ENCODE measurements around the gene VPS25.
A peak's percentile ranks its signal among the peaks of the same experiment; 100 is the strongest.

The VPS25 gene

DNA sequence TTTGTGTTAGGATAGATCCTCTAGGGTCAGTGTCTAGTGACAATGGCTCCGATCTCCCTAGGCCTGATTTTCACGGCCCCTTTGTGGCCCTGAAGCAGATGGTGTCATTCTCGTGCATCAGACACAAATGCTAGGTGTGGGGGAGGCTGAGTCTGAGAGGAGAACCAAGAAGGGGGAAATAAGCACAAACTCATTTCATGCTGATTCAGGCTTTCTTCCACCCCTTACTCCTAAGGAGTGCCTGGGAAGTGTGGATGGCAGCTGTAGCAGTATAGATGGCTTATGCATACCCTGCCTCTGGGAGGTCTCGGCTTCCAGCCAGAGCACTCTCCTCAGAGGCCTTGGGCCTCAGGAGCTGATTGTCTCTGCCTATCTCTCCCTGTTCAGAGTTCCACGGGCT lies 5.3 kb downstream of the VPS25 start:
- DNase-seq (ENCODE audit: low spot score in 2 of 2) (no peak), ATAC-seq (replicated peaks; ENCODE audit: extremely low read depth, poor library complexity, severe bottlenecking) (no peak)
- H3K27me3 Mint-ChIP-seq, result peaks cover 34% of the 10 kb centered on the region
- H3K4me3 Mint-ChIP-seq, result no peak overlapping the region
- peaks cover 38% of the 10 kb centered on the region for H3K36me3 Mint-ChIP-seq (ENCODE audit: insufficient read depth)
- no peak overlapping the region for H3K27ac Mint-ChIP-seq (ENCODE audit: low read depth)
- H3K9me3 Mint-ChIP-seq, result no peaks in the 10 kb centered on the region
- H3K4me1 Mint-ChIP-seq, result peaks cover 28% of the 10 kb centered on the region

DNA sequence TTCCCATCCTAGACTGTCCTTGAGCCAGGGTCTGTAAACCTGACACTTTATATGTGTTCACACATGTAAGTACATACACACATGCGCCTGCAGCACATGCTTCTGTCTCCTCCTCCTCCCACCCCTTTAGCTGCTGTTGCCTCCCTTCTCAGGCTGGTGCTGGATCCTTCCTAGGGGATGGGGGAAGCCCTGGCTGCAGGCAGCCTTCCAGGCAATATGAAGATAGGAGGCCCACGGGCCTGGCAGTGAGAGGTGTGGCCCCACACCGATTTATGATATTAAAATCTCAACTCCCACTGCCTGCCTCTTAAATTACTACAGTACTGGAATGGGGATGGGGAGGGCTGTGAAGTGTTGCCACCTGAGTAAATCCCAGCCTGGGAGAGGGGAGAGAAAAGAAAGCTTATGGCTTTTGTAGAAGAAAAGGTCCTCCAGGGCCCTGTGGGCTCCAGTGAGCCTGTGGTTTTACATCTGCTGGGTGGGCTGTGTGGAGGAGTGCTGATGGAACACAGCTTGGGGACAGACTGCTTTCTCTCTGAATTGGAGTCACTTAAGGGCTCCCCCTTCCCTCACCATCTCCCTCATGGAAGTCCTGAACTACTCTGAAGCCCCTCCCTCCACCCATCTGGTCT lies 6.2 kb downstream of the VPS25 start:
- Mint-ChIP-seq H3K27me3 (peaks cover 42% of the 10 kb centered on the region), H3K27ac (ENCODE audit: low read depth) (no peak overlapping the region), H3K9me3 (no peaks in the 10 kb centered on the region), H3K4me1 (peaks cover 21% of the 10 kb centered on the region), H3K36me3 (ENCODE audit: insufficient read depth) (peaks cover 33% of the 10 kb centered on the region), H3K4me3 (no peak overlapping the region)
- no peak for DNase-seq (ENCODE audit: low spot score in 2 of 2)
- ATAC-seq (replicated peaks; ENCODE audit: extremely low read depth, poor library complexity, severe bottlenecking), result no peak

DNA sequence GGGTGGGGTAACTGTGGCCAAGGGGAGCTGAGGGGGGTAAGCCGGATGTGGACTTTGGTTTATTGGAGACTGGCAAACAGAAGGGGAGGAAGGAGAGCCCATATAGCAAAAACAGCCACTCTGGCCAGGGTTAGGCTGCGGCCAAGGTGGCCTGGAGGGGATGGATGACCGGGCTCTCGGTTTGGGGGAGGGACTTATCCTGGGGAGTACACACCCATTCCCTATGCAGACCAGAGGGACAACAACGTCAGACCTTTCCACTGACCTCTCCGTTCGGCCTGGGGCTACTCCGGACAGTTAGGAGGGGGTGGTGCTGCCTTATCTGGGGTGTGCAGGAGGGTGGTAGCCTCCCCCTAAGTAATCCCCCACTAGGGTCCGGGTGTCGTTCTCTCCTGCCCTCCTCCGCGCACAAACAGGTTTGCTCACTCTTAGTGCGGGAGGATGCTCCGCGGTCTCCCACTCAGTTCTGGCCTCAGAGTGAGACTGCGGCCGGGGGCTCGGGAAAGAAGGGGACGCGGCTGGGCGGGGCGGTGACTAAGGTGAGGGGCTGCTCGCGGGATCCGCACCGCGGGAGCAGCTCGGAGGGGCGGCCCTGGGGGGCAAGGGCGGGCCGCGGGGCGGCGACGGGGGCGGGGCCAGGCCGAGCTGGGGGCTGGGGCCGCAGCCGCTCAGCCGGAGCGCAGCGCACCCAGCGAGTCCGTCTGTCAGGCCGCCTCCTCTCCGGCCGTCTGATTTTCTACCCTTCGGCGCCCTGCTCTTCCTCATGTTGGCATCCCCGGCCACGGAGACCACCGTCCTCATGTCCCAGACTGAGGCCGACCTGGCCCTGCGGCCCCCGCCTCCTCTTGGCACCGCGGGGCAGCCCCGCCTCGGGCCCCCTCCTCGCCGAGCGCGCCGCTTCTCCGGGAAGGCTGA lies 6.9 kb downstream of the VPS25 start, which contains the start of gene WNK4:
Gene WNK4, plus strand, starts transcription at position 675 of the 915 bp plus-strand sequence. Its CDS starts 89 bp downstream, at position 764.
- ATAC-seq (replicated peaks; ENCODE audit: extremely low read depth, poor library complexity, severe bottlenecking), result no peak
- Mint-ChIP-seq H3K4me3 (no peak within 1 kb of the TSS), H3K9me3 (no peaks in the 10 kb centered on the region), H3K36me3 (ENCODE audit: insufficient read depth) (peaks cover 31% of the 10 kb centered on the region), H3K27ac (ENCODE audit: low read depth) (no peak within 1 kb of the TSS), H3K27me3 (peaks cover 50% of the 10 kb centered on the region), H3K4me1 (peaks cover 26% of the 10 kb centered on the region)
- no peak for DNase-seq (ENCODE audit: low spot score in 2 of 2)

DNA sequence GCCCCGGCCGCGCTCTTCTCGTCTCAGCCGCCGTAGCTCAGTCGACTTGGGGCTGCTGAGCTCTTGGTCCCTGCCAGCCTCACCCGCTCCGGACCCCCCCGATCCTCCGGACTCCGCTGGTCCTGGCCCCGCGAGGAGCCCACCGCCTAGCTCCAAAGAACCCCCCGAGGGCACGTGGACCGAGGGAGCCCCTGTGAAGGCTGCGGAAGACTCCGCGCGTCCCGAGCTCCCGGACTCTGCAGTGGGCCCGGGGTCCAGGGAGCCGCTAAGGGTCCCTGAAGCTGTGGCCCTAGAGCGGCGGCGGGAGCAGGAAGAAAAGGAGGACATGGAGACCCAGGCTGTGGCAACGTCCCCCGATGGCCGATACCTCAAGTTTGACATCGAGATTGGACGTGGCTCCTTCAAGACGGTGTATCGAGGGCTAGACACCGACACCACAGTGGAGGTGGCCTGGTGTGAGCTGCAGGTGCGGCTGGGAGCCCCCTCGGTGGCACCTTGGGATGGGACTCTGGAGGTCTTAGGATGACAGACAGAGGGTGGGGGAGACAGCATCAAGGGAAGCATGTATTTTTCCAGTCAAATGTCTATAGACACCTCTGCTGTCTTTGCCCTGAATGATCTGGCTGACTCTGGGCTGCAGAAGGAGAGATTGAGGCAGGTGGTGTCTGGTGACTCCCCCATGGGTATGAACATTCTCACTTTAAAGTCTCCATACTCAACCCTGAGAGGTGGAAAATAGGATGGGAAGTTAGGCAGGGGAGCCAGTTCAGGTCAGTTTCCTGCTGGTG lies 7.8 kb downstream of the VPS25 start:
- Mint-ChIP-seq H3K36me3 (ENCODE audit: insufficient read depth) (peaks cover 26% of the 10 kb centered on the region), H3K4me3 (no peak overlapping the region), H3K4me1 (peaks cover 32% of the 10 kb centered on the region), H3K27ac (ENCODE audit: low read depth) (no peak overlapping the region), H3K27me3 (peaks cover 58% of the 10 kb centered on the region), H3K9me3 (no peaks in the 10 kb centered on the region)
- no peak for DNase-seq (ENCODE audit: low spot score in 2 of 2)
- ATAC-seq (replicated peaks; ENCODE audit: extremely low read depth, poor library complexity, severe bottlenecking), result no peak

DNA sequence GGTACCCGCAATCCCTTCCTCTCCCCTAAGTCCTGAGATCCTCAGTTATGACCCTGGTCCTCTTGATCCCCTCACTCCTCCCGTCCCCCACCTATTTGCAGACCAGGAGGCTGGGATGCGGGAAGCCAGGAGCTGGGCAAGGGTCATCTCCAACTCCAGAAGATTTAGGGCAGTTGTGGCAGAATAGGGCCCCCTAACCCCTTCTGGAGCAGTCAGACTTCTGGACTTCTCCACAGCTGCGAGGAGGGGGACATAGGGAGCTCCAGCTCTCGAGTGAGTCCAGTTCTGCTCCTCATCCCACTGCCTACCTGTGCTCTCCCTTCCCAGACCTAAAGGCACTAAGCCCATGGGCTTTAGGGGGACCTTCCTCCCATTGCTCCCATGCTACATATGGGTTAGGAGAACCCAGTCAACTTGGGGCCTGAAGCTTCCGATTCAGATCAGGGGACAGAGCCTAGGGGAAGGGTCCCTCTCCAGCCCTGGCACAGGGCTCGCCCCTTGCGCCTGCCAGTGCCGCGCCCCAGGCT lies 8.5 kb downstream of the VPS25 start:
- H3K4me1 Mint-ChIP-seq, result peaks cover 32% of the 10 kb centered on the region
- no peak for ATAC-seq (replicated peaks; ENCODE audit: extremely low read depth, poor library complexity, severe bottlenecking)

DNA sequence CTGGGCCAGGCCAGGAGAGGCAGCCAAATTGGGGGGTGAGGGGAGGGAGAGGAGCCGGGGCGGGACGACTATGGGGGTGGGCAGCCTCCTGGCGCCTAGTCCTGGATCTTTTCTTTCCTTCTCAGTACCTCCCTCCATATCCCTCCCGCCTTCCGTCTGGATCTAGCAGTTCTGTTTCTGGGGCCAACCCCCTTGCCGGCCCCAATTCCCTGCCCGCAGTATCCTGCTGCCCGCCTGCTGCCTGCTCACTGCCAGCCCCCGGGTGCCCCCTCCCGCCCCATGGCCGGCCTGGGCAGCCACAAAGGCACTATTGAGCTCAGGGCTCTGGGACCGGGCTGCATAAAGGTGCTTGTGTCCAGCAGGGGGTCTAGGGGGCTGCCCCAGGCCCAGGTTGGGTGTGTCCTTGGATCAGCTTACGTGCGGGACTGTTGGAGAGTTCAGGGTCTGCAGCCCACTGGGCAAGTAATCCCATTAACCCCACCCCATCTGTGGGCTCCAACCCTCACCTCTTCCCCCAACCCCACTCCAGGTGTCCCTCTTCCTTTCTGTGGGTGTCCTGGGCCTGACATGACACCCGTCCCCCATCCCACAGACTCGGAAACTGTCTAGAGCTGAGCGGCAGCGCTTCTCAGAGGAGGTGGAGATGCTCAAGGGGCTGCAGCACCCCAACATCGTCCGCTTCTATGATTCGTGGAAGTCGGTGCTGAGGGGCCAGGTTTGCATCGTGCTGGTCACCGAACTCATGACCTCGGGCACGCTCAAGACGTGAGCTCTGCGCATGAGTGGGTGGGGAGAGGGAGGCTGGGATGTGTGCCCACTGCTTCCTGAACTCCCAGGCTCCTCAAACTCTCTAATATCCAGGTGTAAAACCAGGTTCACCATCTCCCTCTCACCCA lies 9.2 kb downstream of the VPS25 start:
- H3K4me3 Mint-ChIP-seq, result no peak overlapping the region
- peaks cover 32% of the 10 kb centered on the region for H3K4me1 Mint-ChIP-seq
- ATAC-seq (replicated peaks; ENCODE audit: extremely low read depth, poor library complexity, severe bottlenecking) (no peak), DNase-seq (ENCODE audit: low spot score in 2 of 2) (no peak)
- no peaks in the 10 kb centered on the region for H3K9me3 Mint-ChIP-seq
- H3K27me3 Mint-ChIP-seq, result peaks cover 70% of the 10 kb centered on the region
- H3K36me3 Mint-ChIP-seq (ENCODE audit: insufficient read depth), result peaks cover 15% of the 10 kb centered on the region
- H3K27ac Mint-ChIP-seq (ENCODE audit: low read depth), result no peak overlapping the region

More for the DNA sequence above, 8.5 kb downstream of the VPS25 start:
- DNase-seq (ENCODE audit: low spot score in 2 of 2), result no peak
- no peak overlapping the region for H3K4me3 Mint-ChIP-seq
- no peaks in the 10 kb centered on the region for H3K9me3 Mint-ChIP-seq
- H3K36me3 Mint-ChIP-seq (ENCODE audit: insufficient read depth), result peaks cover 20% of the 10 kb centered on the region
- H3K27me3 Mint-ChIP-seq, result peaks cover 63% of the 10 kb centered on the region
- H3K27ac Mint-ChIP-seq (ENCODE audit: low read depth), result no peak overlapping the region

DNA sequence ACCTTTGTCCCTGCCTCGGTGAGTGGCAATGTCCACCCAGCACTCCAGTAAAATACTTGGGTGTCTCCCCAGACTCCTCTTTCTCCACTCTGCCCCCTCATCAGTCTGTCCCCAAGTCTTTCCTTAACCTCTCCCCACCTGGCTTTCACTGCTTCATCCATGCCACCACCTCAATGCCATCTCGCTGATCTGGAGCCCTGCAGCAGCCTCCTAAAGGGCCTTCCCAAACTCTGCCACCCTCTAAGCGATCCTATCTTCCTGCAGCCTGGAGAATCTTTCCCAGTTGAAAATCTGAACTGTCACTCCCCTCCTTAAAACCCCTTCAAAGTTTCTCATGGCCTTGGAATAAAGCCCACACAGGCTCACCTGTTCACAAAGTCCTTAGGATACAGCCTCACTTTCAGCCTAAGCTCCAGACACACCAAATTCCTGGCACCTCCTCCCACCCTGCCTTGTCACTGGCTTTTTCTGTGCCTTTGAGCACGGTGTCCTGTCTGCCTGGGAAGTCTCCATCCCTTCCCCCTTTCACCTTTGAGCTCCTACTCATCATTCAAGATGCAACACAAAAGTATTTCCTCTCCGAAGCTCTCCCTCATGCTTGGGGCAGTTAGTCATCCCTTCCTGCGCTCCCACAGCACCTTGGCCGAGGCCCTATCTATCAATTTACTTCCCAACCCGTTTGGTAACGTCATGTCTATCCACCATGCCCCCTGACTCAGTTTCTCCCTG lies 10.0 kb downstream of the VPS25 start:
- DNase-seq (ENCODE audit: low spot score in 2 of 2), result no peak

DNA sequence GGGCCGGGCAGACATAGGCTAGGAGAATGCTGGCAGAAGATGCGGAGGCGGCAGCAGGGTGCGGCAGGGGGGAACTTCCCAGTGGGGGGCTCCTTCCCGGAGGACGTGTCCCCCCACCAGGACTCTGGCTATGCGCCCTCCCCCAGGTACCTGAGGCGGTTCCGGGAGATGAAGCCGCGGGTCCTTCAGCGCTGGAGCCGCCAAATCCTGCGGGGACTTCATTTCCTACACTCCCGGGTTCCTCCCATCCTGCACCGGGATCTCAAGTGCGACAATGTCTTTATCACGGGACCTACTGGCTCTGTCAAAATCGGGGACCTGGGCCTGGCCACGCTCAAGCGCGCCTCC lies 10.5 kb downstream of the VPS25 start:
- H3K4me1 Mint-ChIP-seq, result peaks cover 32% of the 10 kb centered on the region
- H3K27me3 Mint-ChIP-seq, result peaks cover 83% of the 10 kb centered on the region
- ATAC-seq (replicated peaks; ENCODE audit: extremely low read depth, poor library complexity, severe bottlenecking) (no peak), DNase-seq (ENCODE audit: low spot score in 2 of 2) (no peak)
- H3K27ac Mint-ChIP-seq (ENCODE audit: low read depth), result no peak overlapping the region
- no peaks in the 10 kb centered on the region for H3K9me3 Mint-ChIP-seq
- peaks cover 5% of the 10 kb centered on the region for H3K36me3 Mint-ChIP-seq (ENCODE audit: insufficient read depth)
- H3K4me3 Mint-ChIP-seq, result no peak overlapping the region

More for the DNA sequence above, 10.0 kb downstream of the VPS25 start:
- Mint-ChIP-seq H3K36me3 (ENCODE audit: insufficient read depth) (peaks cover 11% of the 10 kb centered on the region), H3K9me3 (no peaks in the 10 kb centered on the region), H3K4me3 (no peak overlapping the region), H3K4me1 (peaks cover 32% of the 10 kb centered on the region), H3K27ac (ENCODE audit: low read depth) (peak overlapping the region; percentile 54), H3K27me3 (peaks cover 78% of the 10 kb centered on the region)
- ATAC-seq (replicated peaks; ENCODE audit: extremely low read depth, poor library complexity, severe bottlenecking), result no peak

DNA sequence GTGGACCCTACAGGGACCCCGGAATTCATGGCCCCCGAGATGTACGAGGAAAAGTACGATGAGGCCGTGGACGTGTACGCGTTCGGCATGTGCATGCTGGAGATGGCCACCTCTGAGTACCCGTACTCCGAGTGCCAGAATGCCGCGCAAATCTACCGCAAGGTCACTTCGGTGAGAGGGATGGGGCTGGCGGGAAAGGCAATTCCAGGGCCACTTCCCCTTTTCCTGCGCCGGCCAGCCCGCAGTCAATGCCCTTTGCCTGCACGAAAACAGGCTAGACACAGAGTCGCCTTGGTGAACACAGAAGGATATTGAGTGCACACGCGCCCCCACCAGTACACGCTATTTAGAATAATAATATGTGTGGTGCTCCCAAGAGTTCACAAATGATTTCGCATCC lies 11.2 kb downstream of the VPS25 start:
- H3K9me3 Mint-ChIP-seq, result no peaks in the 10 kb centered on the region
- peaks cover 28% of the 10 kb centered on the region for H3K4me1 Mint-ChIP-seq
- H3K27ac Mint-ChIP-seq (ENCODE audit: low read depth), result no peak overlapping the region
- no peak for ATAC-seq (replicated peaks; ENCODE audit: extremely low read depth, poor library complexity, severe bottlenecking)
- H3K36me3 Mint-ChIP-seq (ENCODE audit: insufficient read depth), result peaks cover 2% of the 10 kb centered on the region
- H3K27me3 Mint-ChIP-seq, result peaks cover 81% of the 10 kb centered on the region
- peak overlapping the region; percentile 55 for H3K4me3 Mint-ChIP-seq
- DNase-seq (ENCODE audit: low spot score in 2 of 2), result no peak

DNA sequence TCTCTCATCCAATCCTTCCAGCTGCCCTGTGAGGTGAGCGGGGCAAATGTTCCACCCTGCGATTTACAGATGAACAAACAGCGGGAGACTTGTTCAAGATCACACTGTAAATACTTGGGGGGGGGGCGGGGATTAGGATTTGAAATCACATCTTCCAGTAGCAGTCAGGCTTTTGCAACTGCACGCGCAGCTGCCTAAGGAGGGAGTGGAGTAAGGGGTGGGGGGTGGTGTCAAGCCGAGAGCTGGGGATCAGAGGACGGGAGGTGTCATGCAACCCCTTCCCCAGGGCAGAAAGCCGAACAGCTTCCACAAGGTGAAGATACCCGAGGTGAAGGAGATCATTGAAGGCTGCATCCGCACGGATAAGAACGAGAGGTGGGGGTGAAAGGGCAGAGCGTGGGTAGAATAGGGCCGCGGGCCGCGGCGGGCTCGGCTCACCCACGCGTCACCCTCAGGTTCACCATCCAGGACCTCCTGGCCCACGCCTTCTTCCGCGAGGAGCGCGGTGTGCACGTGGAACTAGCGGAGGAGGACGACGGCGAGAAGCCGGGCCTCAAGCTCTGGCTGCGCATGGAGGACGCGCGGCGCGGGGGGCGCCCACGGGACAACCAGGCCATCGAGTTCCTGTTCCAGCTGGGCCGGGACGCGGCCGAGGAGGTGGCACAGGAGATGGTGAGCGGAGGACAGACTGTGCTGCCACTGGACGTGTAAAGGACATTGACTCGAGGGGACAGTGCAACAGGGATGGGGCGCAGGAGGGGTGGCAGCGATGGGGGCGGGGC lies 11.8 kb downstream of the VPS25 start:
- peaks cover 2% of the 10 kb centered on the region for H3K36me3 Mint-ChIP-seq (ENCODE audit: insufficient read depth)
- H3K27ac Mint-ChIP-seq (ENCODE audit: low read depth), result no peak overlapping the region
- H3K4me3 Mint-ChIP-seq, result peak overlapping the region; percentile 55
- DNase-seq (ENCODE audit: low spot score in 2 of 2) (no peak), ATAC-seq (replicated peaks; ENCODE audit: extremely low read depth, poor library complexity, severe bottlenecking) (no peak)
- peaks cover 75% of the 10 kb centered on the region for H3K27me3 Mint-ChIP-seq
- no peaks in the 10 kb centered on the region for H3K9me3 Mint-ChIP-seq
- peaks cover 22% of the 10 kb centered on the region for H3K4me1 Mint-ChIP-seq

DNA sequence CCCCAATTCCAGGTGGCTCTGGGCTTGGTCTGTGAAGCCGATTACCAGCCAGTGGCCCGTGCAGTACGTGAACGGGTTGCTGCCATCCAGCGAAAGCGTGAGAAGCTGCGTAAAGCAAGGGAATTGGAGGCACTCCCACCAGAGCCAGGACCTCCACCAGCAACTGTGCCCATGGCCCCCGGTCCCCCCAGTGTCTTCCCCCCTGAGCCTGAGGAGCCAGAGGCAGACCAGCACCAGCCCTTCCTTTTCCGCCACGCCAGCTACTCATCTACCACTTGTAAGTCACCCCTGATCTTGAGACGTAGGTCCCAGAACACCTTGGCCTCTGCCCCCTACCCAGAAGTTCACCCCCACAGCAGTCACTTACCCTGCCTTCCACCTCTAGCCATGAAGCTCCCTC lies 14.0 kb downstream of the VPS25 start:
- H3K27me3 Mint-ChIP-seq, result peaks cover 61% of the 10 kb centered on the region
- H3K4me3 Mint-ChIP-seq, result no peak overlapping the region
- no peak for DNase-seq (ENCODE audit: low spot score in 2 of 2)
- peaks cover 22% of the 10 kb centered on the region for H3K4me1 Mint-ChIP-seq
- no peak for ATAC-seq (replicated peaks; ENCODE audit: extremely low read depth, poor library complexity, severe bottlenecking)
- H3K36me3 Mint-ChIP-seq (ENCODE audit: insufficient read depth), result no peaks in the 10 kb centered on the region
- no peaks in the 10 kb centered on the region for H3K9me3 Mint-ChIP-seq
- no peak overlapping the region for H3K27ac Mint-ChIP-seq (ENCODE audit: low read depth)

Data from central memory CD8-positive, alpha-beta T cell (primary cell).